Aorta (tissue), 5 donors: ENCODE measurements around the gene SYT1. TPM values are rescaled to one million over a fixed set of nuclear protein-coding genes. Genes with fewer than 3 reads are reported as not detected.

Source experiments
- ATAC-seq: fragments of 200-7000 bp; cut with Tn5 transposase; one replicate; pipeline ENCODE4 v1.9.1; 2022; ENCODE audit warnings: moderate library complexity; ENCODE audit not compliant: low FRiP score
- DNase-seq, 2 donors: peaks; one replicate each; pipeline ENCODE4 v3.0.0-alpha.2; 2020
- H3K27ac ChIP-seq, 2 donors: one replicate each; pipeline ENCODE4 v1.5.1; 2013; ENCODE audit warnings: low read length in 2 of 2, mild to moderate bottlenecking in 2 of 2, moderate library complexity in 2 of 2, control low read depth in 1 of 2, inconsistent platforms in 1 of 2, low read depth in 1 of 2
- H3K27me3 ChIP-seq, 2 donors: one replicate each; pipeline ENCODE4 v1.6.1; 2013; ENCODE audit warnings: control low read depth in 1 of 2, low read length in 1 of 2, mild to moderate bottlenecking in 1 of 2, moderate library complexity in 1 of 2; ENCODE audit not compliant: insufficient read depth in 2 of 2, control insufficient read depth in 1 of 2
- H3K36me3 ChIP-seq, 2 donors: one replicate each; pipeline ENCODE4 v1.6.1; 2013; ENCODE audit warnings: control low read depth in 1 of 2, low read length in 1 of 2, mild to moderate bottlenecking in 1 of 2; ENCODE audit not compliant: insufficient read depth in 2 of 2, control insufficient read depth in 1 of 2
- H3K4me1 ChIP-seq, 2 donors: one replicate each; pipeline ENCODE4 v1.6.1; 2013; ENCODE audit warnings: low read length in 2 of 2, control low read depth in 1 of 2, mild to moderate bottlenecking in 1 of 2, moderate library complexity in 1 of 2; ENCODE audit not compliant: insufficient read depth in 2 of 2, control insufficient read depth in 1 of 2
- H3K4me3 ChIP-seq, 2 donors: one replicate each; pipeline ENCODE4 v1.5.1; 2013; ENCODE audit warnings: low read length in 2 of 2, control low read depth in 1 of 2, mild to moderate bottlenecking in 1 of 2
- H3K9me3 ChIP-seq: one replicate; pipeline ENCODE4 v1.6.1; 2013; ENCODE audit warnings: mild to moderate bottlenecking, low read length; ENCODE audit not compliant: control insufficient read depth
- WGBS, 2 donors: extraction: QIAGEN DNeasy Blood & Tissue Kit; methylation state at CpG; one replicate each; pipeline ENCODE4 v1.1.7; 2013; 5-methylcytosine and 5-hydroxymethylcytosine counted together
- intact Hi-C, 2 donors: fragments of 100-400 bp; cut with DNase I; formaldehyde crosslinking; loops; one replicate each; pipeline versions ENCODE4 v1.14.2 to v1.15.0; 2022
- polyA plus RNA-seq, 2 donors: library from polyadenylated mRNA; stranded (reverse); fragments of 200-250 nt; gene quantifications; one replicate each; pipeline ENCODE4 v1.2.3, GENCODE V29; 2013
- total RNA-seq, 2 donors: library from RNA; stranded (reverse); fragmentation: NEBNext Ultra II Directional; extraction: Animal tissue kit (Norgen Biotek cat#: 25700); gene quantifications; one replicate each; pipeline ENCODE4 v1.2.1, GENCODE V29; 2021
- donor health status: healthy with polysubstance abuse.
- donor health status: Bipolar disorder and iron deficiency.
- donor health status: DM: no; HTN: no; CAD: no.
- donor health status: DM: no; HTN: no; CAD: no.
- donor health status: DM: yes; HTN: yes; CAD: no.

The SYT1 gene
- total and polyA plus RNA-seq, 4 donors: 0.05 to 1.8 (median 1.5) TPM; not detected in 1

- H3K27me3 ChIP-seq: no peaks in the 10 kb centered on the region
- H3K36me3 ChIP-seq: no peaks in the 10 kb centered on the region
- no peaks in the 10 kb centered on the region for H3K9me3 ChIP-seq
- no peak overlapping the region for H3K27ac ChIP-seq
- ATAC-seq (peak; percentile 61), DNase-seq (peak; percentile 46 to 77)
- H3K4me3 ChIP-seq: peak overlapping the region; percentile 4 to 52
- no peaks in the 10 kb centered on the region for H3K4me1 ChIP-seq
- intact Hi-C loops: no loop called here
- WGBS, 2 donors: 1 to 2% methylated on average over 41 of the region's 41 CpGs
Observed at GRCh38 chr12:78863482-78864402, 832 bp upstream of the SYT1 start.

- Histone ChIP-seq H3K27me3 (no peaks in the 10 kb centered on the region), H3K4me3 (no peak overlapping the region), H3K27ac (no peak overlapping the region), H3K36me3 (no peaks in the 10 kb centered on the region), H3K4me1 (no peaks in the 10 kb centered on the region), H3K9me3 (no peaks in the 10 kb centered on the region)
- ATAC-seq (peak; percentile 45), DNase-seq (no peak)
- WGBS, 2 donors: 1 to 3% methylated on average over 28 to 31 of the region's 32 CpGs
- intact Hi-C loops: no loop called here
Observed at GRCh38 chr12:78864870-78865463, 393 bp downstream of the SYT1 start.

- H3K27me3 ChIP-seq: no peaks in the 10 kb centered on the region
Observed at GRCh38 chr12:78865516-78865915, 942 bp downstream of the SYT1 start.

GRCh38 chr12:78866518-78866917 is 1.9 kb downstream of the SYT1 start:
- Histone ChIP-seq H3K9me3 (peaks cover 2% of the 10 kb centered on the region), H3K27me3 (no peaks in the 10 kb centered on the region), H3K27ac (no peak overlapping the region), H3K4me3 (no peak overlapping the region), H3K36me3 (no peaks in the 10 kb centered on the region), H3K4me1 (no peaks in the 10 kb centered on the region)
- intact Hi-C loops: no loop called here
- DNase-seq (no peak), ATAC-seq (no peak)
- 57 to 73% methylated on average over 4 of the region's 4 CpGs for WGBS, 2 donors

More at GRCh38 chr12:78865516-78865915, 942 bp downstream of the SYT1 start:
- WGBS, 2 donors: 15 to 17% methylated on average over 5 of the region's 5 CpGs
- Histone ChIP-seq H3K36me3 (no peaks in the 10 kb centered on the region), H3K4me3 (no peak overlapping the region), H3K9me3 (peaks cover under 1% of the 10 kb centered on the region), H3K4me1 (no peaks in the 10 kb centered on the region), H3K27ac (no peak overlapping the region)
- intact Hi-C loops: no loop called here
- no peak for ATAC-seq
- no peak for DNase-seq

GRCh38 chr12:78870539-78870938 is 6.0 kb downstream of the SYT1 start:
- ATAC-seq (no peak), DNase-seq (no peak)
- Histone ChIP-seq H3K27ac (no peak overlapping the region), H3K4me1 (no peaks in the 10 kb centered on the region), H3K9me3 (peaks cover 2% of the 10 kb centered on the region), H3K27me3 (no peaks in the 10 kb centered on the region), H3K4me3 (no peak overlapping the region), H3K36me3 (no peaks in the 10 kb centered on the region)
- 78% methylated on average over 3 of the region's 3 CpGs for WGBS, 2 donors
- intact Hi-C loops: no loop called here

GRCh38 chr12:78871566-78871965 is 7.0 kb downstream of the SYT1 start:
- Histone ChIP-seq H3K27me3 (no peaks in the 10 kb centered on the region), H3K9me3 (peaks cover 2% of the 10 kb centered on the region), H3K36me3 (no peaks in the 10 kb centered on the region), H3K27ac (no peak overlapping the region), H3K4me1 (no peaks in the 10 kb centered on the region), H3K4me3 (no peak overlapping the region)
- DNase-seq (no peak), ATAC-seq (no peak)
- 3 to 7% methylated on average over 2 of the region's 2 CpGs for WGBS, 2 donors
- intact Hi-C loops: no loop called here

- DNase-seq (no peak), ATAC-seq (no peak)
- intact Hi-C loops: no loop called here
- Histone ChIP-seq H3K27ac (no peak overlapping the region), H3K27me3 (no peaks in the 10 kb centered on the region), H3K9me3 (no peaks in the 10 kb centered on the region), H3K4me3 (no peak overlapping the region), H3K36me3 (no peaks in the 10 kb centered on the region), H3K4me1 (no peaks in the 10 kb centered on the region)
- WGBS, 2 donors: 83 to 85% methylated on average over 3 of the region's 3 CpGs
Observed at GRCh38 chr12:78878459-78878858, 13.9 kb downstream of the SYT1 start.

- no peak for ATAC-seq
- H3K27me3 ChIP-seq: no peaks in the 10 kb centered on the region
- DNase-seq: no peak
- intact Hi-C loops: no loop called here
- H3K9me3 ChIP-seq: no peaks in the 10 kb centered on the region
- no peak overlapping the region for H3K4me3 ChIP-seq
- H3K27ac ChIP-seq: no peak overlapping the region
- no peaks in the 10 kb centered on the region for H3K36me3 ChIP-seq
- H3K4me1 ChIP-seq: no peaks in the 10 kb centered on the region
- 66 to 71% methylated on average over 1 of the region's 1 CpG for WGBS, 2 donors
Observed at GRCh38 chr12:78878866-78879265, 14.3 kb downstream of the SYT1 start.

- no peaks in the 10 kb centered on the region for H3K27me3 ChIP-seq
- H3K9me3 ChIP-seq: no peaks in the 10 kb centered on the region
- no peak overlapping the region for H3K4me3 ChIP-seq
- H3K4me1 ChIP-seq: no peaks in the 10 kb centered on the region
- ATAC-seq: no peak
- no peak for DNase-seq
- intact Hi-C loops: no loop called here
- H3K36me3 ChIP-seq: no peaks in the 10 kb centered on the region
- H3K27ac ChIP-seq: no peak overlapping the region
Observed at GRCh38 chr12:78880078-78880477, 15.5 kb downstream of the SYT1 start.
